Measurements from ENCODE around the gene XPO5.

Gene XPO5

GRCh38 chr6:43477235-43478007 is 98.4 kb downstream of the XPO5 start, which contains the start of gene TJAP1:
TSS of gene TJAP1 (plus strand) at chr6:43477570. CDS start at chr6:43499002, 21,432 bp downstream.
- peak; percentile 99 for TF ChIP-seq POLR2AphosphoS5 (IDR thresholded peaks at IDR 0.05; ENCODE audit: low read depth, low read length)
- TF ChIP-seq REST (IDR thresholded peaks at IDR 0.05; ENCODE audit: insufficient read depth in 1 of 2, low read depth in 2 of 2, low read length in 2 of 2), result 0 out of 4 replicates have a peak, but pooled peaks of 1 of the 2 experiments have one; percentile 40
- TF ChIP-seq TAF1 (IDR thresholded peaks at IDR 0.05; ENCODE audit: borderline replicate concordance, insufficient read depth, low read length), result peak; percentile 95
- TF ChIP-seq SIN3A (IDR thresholded peaks at IDR 0.05; ENCODE audit: borderline replicate concordance, insufficient read depth, low read length), result peak; percentile 93; the same call in 1 of the 2 replicates
- TF ChIP-seq FOXP2 (optimal IDR thresholded peaks at IDR 0.05; ENCODE audit: borderline replicate concordance, extremely low read depth, extremely low read length, insufficient read depth), result peak; percentile 40

GRCh38 chr6:43476746-43477145 is 99.1 kb downstream of the XPO5 start:
- TF ChIP-seq POLR2AphosphoS5 (IDR thresholded peaks at IDR 0.05; ENCODE audit: low read depth, low read length), result no peak
- TF ChIP-seq TAF1 (IDR thresholded peaks at IDR 0.05; ENCODE audit: borderline replicate concordance, insufficient read depth, low read length), result no peak
- TF ChIP-seq REST (IDR thresholded peaks at IDR 0.05; ENCODE audit: insufficient read depth in 1 of 2, low read depth in 2 of 2, low read length in 2 of 2), result no peak
- no peak for TF ChIP-seq SIN3A (IDR thresholded peaks at IDR 0.05; ENCODE audit: borderline replicate concordance, insufficient read depth, low read length)
- TF ChIP-seq FOXP2 (optimal IDR thresholded peaks at IDR 0.05; ENCODE audit: borderline replicate concordance, extremely low read depth, extremely low read length, insufficient read depth), result no peak

GRCh38 chr6:43475516-43475915 is 100.3 kb downstream of the XPO5 start:
- TF ChIP-seq FOXP2 (optimal IDR thresholded peaks at IDR 0.05; ENCODE audit: borderline replicate concordance, extremely low read depth, extremely low read length, insufficient read depth), result no peak
- no peak for TF ChIP-seq SIN3A (IDR thresholded peaks at IDR 0.05; ENCODE audit: borderline replicate concordance, insufficient read depth, low read length)
- no peak for TF ChIP-seq REST (IDR thresholded peaks at IDR 0.05; ENCODE audit: insufficient read depth in 1 of 2, low read depth in 2 of 2, low read length in 2 of 2)
- no peak for TF ChIP-seq POLR2AphosphoS5 (IDR thresholded peaks at IDR 0.05; ENCODE audit: low read depth, low read length)
- TF ChIP-seq TAF1 (IDR thresholded peaks at IDR 0.05; ENCODE audit: borderline replicate concordance, insufficient read depth, low read length), result no peak

GRCh38 chr6:43472515-43472914 is 103.3 kb downstream of the XPO5 start:
- TF ChIP-seq REST (IDR thresholded peaks at IDR 0.05; ENCODE audit: insufficient read depth in 1 of 2, low read depth in 2 of 2, low read length in 2 of 2) (no peak), POLR2AphosphoS5 (IDR thresholded peaks at IDR 0.05; ENCODE audit: low read depth, low read length) (no peak), TAF1 (IDR thresholded peaks at IDR 0.05; ENCODE audit: borderline replicate concordance, insufficient read depth, low read length) (no peak), SIN3A (IDR thresholded peaks at IDR 0.05; ENCODE audit: borderline replicate concordance, insufficient read depth, low read length) (no peak), FOXP2 (optimal IDR thresholded peaks at IDR 0.05; ENCODE audit: borderline replicate concordance, extremely low read depth, extremely low read length, insufficient read depth) (no peak)

Data from PFSK-1 (cell line).